ENCODE data around the gene CHRNA9.

GRCh38 chr4:40316333-40316781, 18.8 kb upstream of the CHRNA9 start:
- TF ChIP-seq PKNOX1 (IDR thresholded peaks at IDR 0.05) (no peak), FOXM1 (IDR thresholded peaks at IDR 0.05; ENCODE audit: borderline replicate concordance) (no peak), SP1 (IDR thresholded peaks at IDR 0.05) (no peak), LEF1 (IDR thresholded peaks at IDR 0.05; ENCODE audit: borderline replicate concordance) (no peak), SUZ12 (IDR thresholded peaks at IDR 0.05) (no peak)
